Gastrocnemius medialis (tissue), 4 donors: ENCODE data around the gene RPUSD1. TPM values are rescaled to one million over a fixed set of nuclear protein-coding genes. Genes with fewer than 3 reads are reported as not detected.
"Not testable (repeated sequence)": the region's sequence is repeated elsewhere in the genome, so short reads cannot be mapped to it uniquely, and the experiment has no call there.

Experiments
- ATAC-seq, 2 donors: fragments of 150-250 bp; one replicate each; pipeline ENCODE4 v1.9.1; 2016
- DNase-seq, 2 donors: peaks; one replicate each; pipeline ENCODE4 v3.0.0-alpha.2; 2019
- H3K27ac ChIP-seq, 4 donors: fragments of 200-600 bp; sonication (generic); 1 replicate in 1 of 4; 2 replicates in 3 of 4; pipeline ENCODE4 v1.5.1; 2016 to 2018; ENCODE audit warnings: mild to moderate bottlenecking in 2 of 4, moderate library complexity in 1 of 4
- H3K27me3 ChIP-seq, 3 donors: fragments of 200-600 bp; sonication (generic) in 2 of 3; 1 replicate in 1 of 3; 2 replicates in 2 of 3; pipeline versions ENCODE4 v1.5.1 to v1.6.0; 2016 to 2019; ENCODE audit warnings: mild to moderate bottlenecking in 1 of 3, moderate library complexity in 1 of 3
- H3K36me3 ChIP-seq, 2 donors: fragments of 200-600 bp; sonication (generic) in 1 of 2; one replicate each; pipeline ENCODE4 v1.5.1; 2017 to 2018
- H3K4me1 ChIP-seq, 2 donors: fragments of 200-600 bp; sonication (generic) in 1 of 2; one replicate each; pipeline ENCODE4 v1.5.1; 2016 to 2017; ENCODE audit warnings: mild to moderate bottlenecking in 2 of 2
- H3K4me3 ChIP-seq, 4 donors: fragments of 200-600 bp; sonication (generic) in 3 of 4; 1 replicate in 1 of 4; 2 replicates in 3 of 4; pipeline ENCODE4 v1.5.1; 2016 to 2019; ENCODE audit warnings: mild to moderate bottlenecking in 2 of 4
- H3K9me3 ChIP-seq, 3 donors: fragments of 200-600 bp; sonication (generic) in 2 of 3; 1 replicate in 1 of 3; 2 replicates in 2 of 3; pipeline ENCODE4 v1.5.1; 2016 to 2019
- CTCF ChIP-seq, 5 experiments: fragments of 450-650 bp in 3 of 5; fragments of 200-600 bp in 2 of 5; sonication (generic) in 2 of 5; IDR thresholded peaks in 4 of 5; conservative IDR thresholded peaks in 1 of 5; 1 replicate in 4 of 5; 2 replicates in 1 of 5; pipeline ENCODE4 v1.5.1; 2016 to 2019; ENCODE audit warnings: antibody characterized with exemption in 5 of 5, mild to moderate bottlenecking in 3 of 5, moderate library complexity in 3 of 5
- POLR2A ChIP-seq, 2 donors: fragments of 450-650 bp; IDR thresholded peaks; one replicate each; pipeline ENCODE4 v1.6.1; 2017; ENCODE audit warnings: antibody characterized with exemption in 2 of 2, mild to moderate bottlenecking in 2 of 2, moderate library complexity in 2 of 2
- in situ Hi-C, 4 donors: fragments of 200-750 bp; cut with MboI; loops; one replicate each; pipeline versions ENCODE4 v1.15.0 to v1.8.0; 2017; ENCODE audit warnings: low sequenced_read_pairs in 4 of 4
- intact Hi-C: fragments of 100-400 bp; cut with DNase I; formaldehyde crosslinking; loops from one replicate; pipeline ENCODE4 v1.15.1; 2023; ENCODE audit warnings: low total_unique reads
- total RNA-seq, 4 donors: library from RNA; depleted of rRNA; stranded (reverse); fragments of >200 nt; gene quantifications; one replicate each; pipeline versions ENCODE4 v1.1.0 to v1.2.3, GENCODE V29; 2016

Gene RPUSD1
- total RNA-seq, 4 donors from 2014 or later, result 7.8 to 23.8 (median 15.2) TPM

DNA sequence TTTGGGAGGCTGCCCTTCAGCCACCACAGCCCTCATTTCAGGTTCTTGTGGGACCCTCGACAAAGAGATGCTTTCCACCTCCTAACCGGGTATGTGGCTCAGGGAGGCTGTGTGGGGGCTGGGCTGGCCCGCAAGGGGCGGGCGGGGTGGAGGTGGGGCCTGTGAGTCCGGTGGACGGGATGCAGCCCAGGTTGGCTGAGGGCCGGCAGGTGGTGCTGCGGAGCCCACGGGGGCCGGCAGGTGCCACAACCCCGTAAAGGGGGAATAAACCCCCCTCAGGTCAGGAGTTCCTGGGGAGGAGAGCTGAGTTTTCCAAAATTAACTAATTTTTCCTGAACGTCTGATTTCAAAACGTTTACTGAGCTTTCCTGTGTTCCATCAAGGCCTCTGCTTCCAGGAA is 42.4 kb downstream of the RPUSD1 start:
- intact Hi-C loops (no loop called here), in situ Hi-C loops (no loop called here)
- ATAC-seq, result no peak

DNA sequence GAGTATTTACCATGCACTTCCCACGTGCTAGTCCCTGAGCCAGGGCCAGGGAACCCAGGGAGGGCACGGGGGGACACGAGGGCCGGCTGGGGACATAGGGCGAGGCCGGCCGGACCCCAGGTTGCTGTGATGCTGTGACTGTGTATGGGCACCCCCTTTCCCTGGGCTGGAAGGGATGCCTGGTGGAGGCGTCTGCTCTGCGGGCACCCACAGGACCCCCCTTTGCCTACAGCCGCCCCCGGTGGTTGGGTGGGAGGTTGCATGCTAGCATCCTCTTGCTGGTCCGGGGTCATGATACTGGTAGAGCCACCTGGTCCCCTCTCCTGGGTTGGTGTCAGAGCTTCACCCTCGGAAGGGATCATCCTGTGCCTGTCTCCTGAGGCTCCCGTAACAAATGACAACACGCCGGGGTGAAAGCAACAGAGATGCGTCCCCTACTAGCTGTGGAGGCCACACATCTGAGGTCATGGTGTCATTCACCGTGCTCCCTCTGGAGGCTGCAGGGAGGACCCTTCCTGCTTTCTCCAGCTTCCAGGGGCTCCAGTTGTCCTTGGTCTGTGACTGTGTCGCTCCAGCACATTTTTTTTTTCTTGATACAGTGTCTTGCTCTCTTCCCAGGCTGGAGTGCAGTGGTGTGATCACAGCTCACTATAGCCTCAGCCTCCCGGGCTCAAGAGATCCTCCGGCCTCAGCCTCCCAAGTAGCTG is 44.2 kb downstream of the RPUSD1 start:
- Histone ChIP-seq H3K9me3 (no peaks in the 10 kb centered on the region), H3K4me3 (no peak overlapping the region), H3K36me3 (no peaks in the 10 kb centered on the region), H3K27ac (no peak overlapping the region), H3K27me3 (peaks cover 3 to 6% (median 5%) of the 10 kb centered on the region in 3 donors), H3K4me1 (peaks cover 11% of the 10 kb centered on the region in 2 donors)
- intact Hi-C loops (no loop called here), in situ Hi-C loops (no loop called here)
- DNase-seq (no peak), ATAC-seq (no peak)
- no peak for TF ChIP-seq CTCF (IDR thresholded peaks at IDR 0.05 in 4 of 5, conservative IDR thresholded peaks at IDR 0.05 in 1 of 5)
- no peak for TF ChIP-seq POLR2A (IDR thresholded peaks at IDR 0.05)

More for the DNA sequence above, 42.4 kb downstream of the RPUSD1 start:
- no peaks in the 10 kb centered on the region for H3K36me3 ChIP-seq
- no peak for DNase-seq
- H3K9me3 ChIP-seq, result no peaks in the 10 kb centered on the region
- no peak overlapping the region for H3K4me3 ChIP-seq
- TF ChIP-seq POLR2A (IDR thresholded peaks at IDR 0.05) (no peak), CTCF (IDR thresholded peaks at IDR 0.05 in 4 of 5, conservative IDR thresholded peaks at IDR 0.05 in 1 of 5) (no peak)
- peaks cover 3 to 8% (median 5%) of the 10 kb centered on the region in 3 donors for H3K27me3 ChIP-seq
- peaks cover 4% of the 10 kb centered on the region in 2 donors for H3K4me1 ChIP-seq
- H3K27ac ChIP-seq, result no peak overlapping the region

GRCh38 chr16:742894-743293 is 45.3 kb downstream of the RPUSD1 start:
- H3K27me3 ChIP-seq, H3K27ac ChIP-seq, DNase-seq, H3K36me3 ChIP-seq, in situ Hi-C loops, H3K9me3 ChIP-seq, ATAC-seq, intact Hi-C loops, H3K4me3 ChIP-seq: not testable (repeated sequence)
- peaks cover 11% of the 10 kb centered on the region in 2 donors for H3K4me1 ChIP-seq

DNA sequence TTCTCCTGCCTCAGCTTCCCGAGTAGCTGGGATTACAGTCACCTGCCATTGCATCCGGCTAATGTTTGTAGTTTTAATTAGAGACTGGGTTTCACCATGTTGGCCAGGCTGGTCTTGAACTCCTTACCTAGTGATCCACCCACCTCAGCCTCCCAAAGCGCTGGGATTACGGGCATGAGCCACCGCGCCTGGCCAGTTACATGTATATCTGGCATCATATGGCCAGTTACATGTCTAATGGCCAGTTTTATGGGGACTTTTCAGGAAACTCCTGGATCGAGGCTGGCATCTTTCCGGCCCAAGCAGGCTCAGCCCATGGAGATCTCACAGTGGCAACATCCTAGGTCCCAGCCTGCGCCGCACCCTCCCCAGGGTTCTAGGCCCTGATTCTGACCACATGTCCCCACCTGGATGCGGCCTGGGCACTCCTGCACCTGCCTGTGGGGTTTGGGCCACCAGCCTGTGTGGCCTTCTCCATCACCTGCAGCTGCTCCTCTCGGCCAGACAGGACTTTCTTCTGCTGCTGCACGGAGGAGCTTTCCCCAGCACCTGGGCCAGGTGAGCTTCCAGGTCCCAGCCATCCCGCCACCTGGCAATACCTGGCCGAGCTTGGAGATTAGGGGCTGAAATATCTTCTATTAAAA is 46.1 kb downstream of the RPUSD1 start:
- in situ Hi-C loops, result no loop called here
- ATAC-seq (no peak), DNase-seq (no peak)
- intact Hi-C loops, result loop anchor here (1.0 kb wide), 2 partner anchors 21 to 31 kb away; partner anchors contain the start of gene ANTKMT
- Histone ChIP-seq H3K4me1 (peaks cover 11% of the 10 kb centered on the region in 2 donors), H3K4me3 (no peak overlapping the region), H3K27me3 (peaks cover 3 to 6% (median 5%) of the 10 kb centered on the region in 3 donors), H3K9me3 (no peaks in the 10 kb centered on the region), H3K36me3 (peaks cover 0 to 9% of the 10 kb centered on the region in 2 donors), H3K27ac (no peak overlapping the region)
- TF ChIP-seq CTCF (IDR thresholded peaks at IDR 0.05 in 4 of 5, conservative IDR thresholded peaks at IDR 0.05 in 1 of 5) (no peak), POLR2A (IDR thresholded peaks at IDR 0.05) (no peak)
